Transverse colon (tissue), 4 donors: Measurements from ENCODE around the gene ZDHHC18.

ENCODE experiments used
- POLR2AphosphoS5 ChIP-seq, 3 donors: sonication (generic); formaldehyde crosslinking; IDR thresholded peaks; one replicate each; pipeline ENCODE4 v1.6.1; 2016; ENCODE audit warnings: antibody characterized with exemption in 3 of 3
- TF ChIP-seq, protein P1 (sequence below), 5 experiments: fragments of 200-600 bp in 3 of 5; fragments of 450-650 bp in 2 of 5; sonication (generic) in 3 of 5; IDR thresholded peaks; 1 replicate in 2 of 5; 2 replicates in 3 of 5; pipeline ENCODE4 v1.5.1; 2016 to 2017; ENCODE audit warnings: antibody characterized with exemption in 5 of 5, inconsistent platforms in 3 of 5, mild to moderate bottlenecking in 2 of 5, moderate library complexity in 1 of 5

GRCh38 chr1:26832249-26832960, 5.9 kb downstream of the ZDHHC18 start:
- TF ChIP-seq, protein P1, sequence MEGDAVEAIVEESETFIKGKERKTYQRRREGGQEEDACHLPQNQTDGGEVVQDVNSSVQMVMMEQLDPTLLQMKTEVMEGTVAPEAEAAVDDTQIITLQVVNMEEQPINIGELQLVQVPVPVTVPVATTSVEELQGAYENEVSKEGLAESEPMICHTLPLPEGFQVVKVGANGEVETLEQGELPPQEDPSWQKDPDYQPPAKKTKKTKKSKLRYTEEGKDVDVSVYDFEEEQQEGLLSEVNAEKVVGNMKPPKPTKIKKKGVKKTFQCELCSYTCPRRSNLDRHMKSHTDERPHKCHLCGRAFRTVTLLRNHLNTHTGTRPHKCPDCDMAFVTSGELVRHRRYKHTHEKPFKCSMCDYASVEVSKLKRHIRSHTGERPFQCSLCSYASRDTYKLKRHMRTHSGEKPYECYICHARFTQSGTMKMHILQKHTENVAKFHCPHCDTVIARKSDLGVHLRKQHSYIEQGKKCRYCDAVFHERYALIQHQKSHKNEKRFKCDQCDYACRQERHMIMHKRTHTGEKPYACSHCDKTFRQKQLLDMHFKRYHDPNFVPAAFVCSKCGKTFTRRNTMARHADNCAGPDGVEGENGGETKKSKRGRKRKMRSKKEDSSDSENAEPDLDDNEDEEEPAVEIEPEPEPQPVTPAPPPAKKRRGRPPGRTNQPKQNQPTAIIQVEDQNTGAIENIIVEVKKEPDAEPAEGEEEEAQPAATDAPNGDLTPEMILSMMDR (IDR thresholded peaks at IDR 0.05), result no peak
- no peak for TF ChIP-seq POLR2AphosphoS5 (IDR thresholded peaks at IDR 0.05)
